ENCODE measurements around the gene PLA2R1. TPM values are rescaled to one million over a fixed set of nuclear protein-coding genes. Genes with fewer than 3 reads are reported as not detected.
"Not testable (repeated sequence)": the region's sequence is repeated elsewhere in the genome, so short reads cannot be mapped to it uniquely, and the experiment has no call there.

The PLA2R1 gene
- polyA plus RNA-seq, 1 donor: 1.4 TPM

DNA sequence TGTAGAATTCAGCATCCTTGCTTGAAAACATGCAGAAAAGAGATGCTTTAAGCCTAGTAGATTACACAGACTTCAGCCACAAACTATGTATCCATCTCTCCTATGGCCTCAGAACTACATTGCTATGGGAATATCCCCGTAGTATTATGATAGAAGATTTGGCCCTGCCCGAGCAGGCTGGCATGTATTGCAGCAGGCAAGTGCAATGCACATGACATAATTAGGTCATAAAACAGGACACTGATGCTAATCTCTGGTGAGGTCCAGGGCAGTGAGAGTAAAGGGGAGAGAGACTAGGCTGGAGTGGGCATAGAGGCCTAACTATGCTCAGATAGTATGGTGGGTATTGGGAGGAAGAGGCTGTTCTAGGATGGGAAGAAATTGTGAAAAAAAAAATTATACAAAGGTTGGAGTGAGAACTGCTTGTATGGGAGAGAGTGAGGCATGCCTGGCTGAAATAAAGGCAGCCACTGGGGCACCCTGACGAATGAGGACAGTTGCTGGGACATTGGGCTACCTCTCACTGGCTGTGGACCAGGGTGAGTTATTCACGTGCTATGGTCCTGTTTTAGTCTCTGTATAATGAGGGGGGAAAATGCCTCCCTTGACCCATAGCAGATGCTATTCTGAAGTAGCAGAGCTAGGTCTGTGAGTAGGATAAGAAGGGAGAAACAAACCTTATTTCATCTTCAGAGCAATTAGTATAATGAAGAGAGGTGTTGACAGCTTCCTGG, 1.6 kb upstream of the PLA2R1 start:
- DNase-seq: no peak

DNA sequence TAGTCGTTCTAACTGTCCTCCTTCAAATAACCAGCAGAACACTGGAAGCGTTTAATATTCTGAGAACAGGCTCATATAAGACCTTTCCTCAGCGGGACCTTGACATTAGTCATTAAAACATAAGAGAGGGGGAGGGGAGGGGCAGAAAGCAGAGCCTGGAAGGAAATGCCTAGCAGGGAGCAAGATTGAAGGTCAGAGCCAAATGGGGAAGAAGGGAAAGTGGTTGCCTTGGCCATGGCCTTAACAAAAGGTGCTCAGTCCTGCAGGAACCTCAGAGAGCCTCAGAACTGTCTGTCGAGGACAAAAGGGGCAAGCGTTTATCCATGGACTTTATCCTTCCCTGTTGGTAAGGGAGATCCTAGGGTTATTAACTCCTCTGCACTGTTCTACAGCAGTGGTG, 856 bp upstream of the PLA2R1 start:
- DNase-seq: no peak

GRCh38 chr2:160061944-160062291, 497 bp downstream of the PLA2R1 start:
- no peak for DNase-seq

DNA sequence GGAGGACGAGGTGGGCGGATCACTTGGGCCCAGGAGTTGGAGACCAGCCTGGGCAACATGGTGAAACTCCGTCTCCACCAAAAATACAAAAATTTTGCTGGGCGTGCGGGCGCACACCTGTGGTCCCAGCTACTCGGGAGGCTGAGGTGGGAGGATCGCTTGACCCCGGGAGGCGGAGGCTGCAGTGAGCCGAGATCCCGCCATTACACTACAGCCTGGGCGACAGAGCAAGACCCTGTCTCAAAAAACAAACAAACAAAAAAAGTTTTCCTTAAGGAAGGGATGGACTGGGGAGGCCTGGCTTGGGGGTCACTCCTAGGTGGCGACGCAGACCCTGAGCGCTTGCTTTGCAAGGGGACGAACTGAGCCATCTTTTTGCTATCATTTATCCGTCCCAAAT, 882 bp downstream of the PLA2R1 start:
- no peak for DNase-seq

- no peak for DNase-seq
Measured at GRCh38 chr2:160060297-160060696, 2.1 kb downstream of the PLA2R1 start.

- DNase-seq: no peak
Measured at GRCh38 chr2:160057356-160057755, 5.1 kb downstream of the PLA2R1 start.

GRCh38 chr2:160055726-160056108, 6.7 kb downstream of the PLA2R1 start:
- DNase-seq: no peak

DNA sequence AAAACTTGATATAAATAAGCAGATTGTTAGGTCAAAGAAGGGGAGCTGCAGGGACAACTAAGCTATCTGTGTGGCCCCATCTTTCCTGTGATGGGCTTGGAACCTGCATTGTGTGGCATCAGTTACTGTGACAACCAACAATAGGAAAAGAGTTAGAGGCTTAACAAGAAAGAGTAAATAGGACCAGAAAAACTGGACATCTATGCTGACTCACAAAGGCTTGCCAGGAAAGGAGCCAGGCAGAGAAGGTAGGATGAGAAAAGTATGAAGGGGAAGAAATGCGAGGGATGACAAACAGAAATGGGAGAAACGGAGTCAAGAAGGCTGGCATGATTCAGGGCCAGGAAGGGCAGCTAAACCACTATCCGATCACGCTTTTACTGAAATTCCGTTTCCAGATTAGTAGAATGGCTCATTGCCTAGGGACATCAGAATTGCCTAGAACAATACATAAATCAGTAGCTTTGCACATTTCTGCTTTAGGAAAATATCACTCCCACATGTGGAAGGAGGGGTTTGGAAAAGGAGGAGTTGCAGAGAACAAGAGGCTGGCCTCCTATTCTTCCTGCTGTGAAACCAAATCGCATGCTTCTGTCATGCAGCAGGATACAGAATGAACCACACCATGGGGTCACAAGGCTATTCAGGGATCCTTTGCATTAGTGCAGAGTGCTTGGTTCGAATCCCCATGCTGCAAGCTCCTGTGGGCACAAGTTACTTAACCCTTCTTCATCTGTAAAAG, 7.3 kb downstream of the PLA2R1 start:
- DNase-seq: peak; percentile 31

DNA sequence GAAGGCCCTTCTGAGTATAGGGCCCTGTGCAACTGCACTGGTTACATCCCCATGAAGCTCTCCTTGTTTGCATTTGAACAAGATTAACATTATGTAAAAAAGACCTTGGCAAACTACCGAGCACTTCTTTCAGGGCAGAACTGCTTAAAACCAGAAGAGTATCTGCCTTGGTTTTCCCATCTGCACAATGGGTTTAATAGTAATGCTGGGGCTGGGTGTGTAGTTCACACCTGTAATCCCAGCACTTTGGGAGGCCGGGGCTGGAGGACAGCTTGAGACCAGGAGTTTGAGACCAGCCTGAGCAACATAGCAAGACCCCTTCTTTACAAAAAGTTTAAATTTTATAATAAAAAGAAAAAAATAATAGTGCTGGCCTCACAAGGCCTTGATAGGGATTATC, 8.5 kb downstream of the PLA2R1 start:
- no peak for DNase-seq

DNA sequence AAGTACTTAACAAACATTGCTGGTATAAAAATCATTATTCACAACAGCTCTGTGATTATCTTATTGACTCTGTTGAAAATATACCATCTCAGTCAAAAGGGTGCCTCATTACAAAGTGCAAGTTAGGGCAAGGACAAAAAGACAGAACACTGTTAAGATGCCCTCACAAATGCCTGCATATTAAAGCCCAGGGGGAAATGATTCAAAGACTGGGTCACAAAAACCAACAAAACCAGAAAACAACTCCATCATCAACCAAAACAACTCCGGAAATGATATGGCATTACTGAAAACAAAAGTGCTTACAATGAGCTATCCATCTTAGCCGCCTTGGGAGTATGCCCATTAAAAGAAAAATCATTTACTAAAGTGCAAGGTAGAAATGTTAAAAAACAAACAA, 9.9 kb downstream of the PLA2R1 start:
- DNase-seq: no peak

DNA sequence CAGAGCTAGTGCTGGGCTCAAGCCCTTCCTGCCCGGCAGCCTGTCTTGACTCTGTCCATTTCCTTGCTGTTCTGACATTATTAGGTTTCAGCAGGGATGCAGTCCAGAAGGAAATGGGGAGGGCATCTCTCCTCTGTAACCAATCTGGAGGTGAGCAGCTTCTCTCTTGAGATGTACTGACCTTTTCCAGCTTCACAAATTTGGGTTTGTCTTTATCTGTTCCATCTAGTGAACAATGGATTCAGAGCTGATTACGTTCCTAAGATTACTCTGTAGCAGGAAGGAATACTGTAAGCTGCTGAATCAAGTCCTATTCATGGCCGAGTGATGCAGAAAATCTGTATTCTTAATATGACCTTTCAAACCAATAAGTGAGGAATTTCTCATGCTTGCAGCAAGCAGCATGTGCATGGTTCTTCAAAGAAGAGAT, 11.0 kb downstream of the PLA2R1 start:
- no peak for DNase-seq

- no peak for DNase-seq
Measured at GRCh38 chr2:160050147-160050546, 12.3 kb downstream of the PLA2R1 start.

GRCh38 chr2:160045703-160046210, 16.7 kb downstream of the PLA2R1 start:
- DNase-seq: no peak

- no peak for DNase-seq
Measured at GRCh38 chr2:160044728-160045127, 17.7 kb downstream of the PLA2R1 start.

DNA sequence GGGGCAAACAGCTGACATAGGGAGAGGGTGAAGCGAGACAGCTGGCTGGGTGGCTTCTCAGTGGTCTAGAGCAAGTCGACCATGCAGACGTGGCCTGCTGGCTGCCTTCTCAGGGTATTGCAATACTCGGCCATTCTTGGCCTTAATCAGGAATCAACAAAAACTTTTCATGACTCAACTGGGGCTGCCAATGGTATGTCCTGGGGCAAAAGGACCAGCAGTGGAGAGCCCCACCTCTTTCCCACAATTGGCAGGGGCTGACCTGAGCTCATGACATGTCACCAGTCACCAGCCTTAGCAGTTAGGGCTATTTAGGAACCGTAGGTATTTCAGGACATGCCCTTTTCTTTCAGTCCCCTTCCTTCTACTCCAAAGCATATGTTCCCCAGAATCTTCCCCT, 19.1 kb downstream of the PLA2R1 start:
- no peak for DNase-seq

GRCh38 chr2:160042054-160042453, 20.4 kb downstream of the PLA2R1 start:
- DNase-seq: no peak

GRCh38 chr2:160041091-160041490, 21.3 kb downstream of the PLA2R1 start:
- DNase-seq: no peak

DNA sequence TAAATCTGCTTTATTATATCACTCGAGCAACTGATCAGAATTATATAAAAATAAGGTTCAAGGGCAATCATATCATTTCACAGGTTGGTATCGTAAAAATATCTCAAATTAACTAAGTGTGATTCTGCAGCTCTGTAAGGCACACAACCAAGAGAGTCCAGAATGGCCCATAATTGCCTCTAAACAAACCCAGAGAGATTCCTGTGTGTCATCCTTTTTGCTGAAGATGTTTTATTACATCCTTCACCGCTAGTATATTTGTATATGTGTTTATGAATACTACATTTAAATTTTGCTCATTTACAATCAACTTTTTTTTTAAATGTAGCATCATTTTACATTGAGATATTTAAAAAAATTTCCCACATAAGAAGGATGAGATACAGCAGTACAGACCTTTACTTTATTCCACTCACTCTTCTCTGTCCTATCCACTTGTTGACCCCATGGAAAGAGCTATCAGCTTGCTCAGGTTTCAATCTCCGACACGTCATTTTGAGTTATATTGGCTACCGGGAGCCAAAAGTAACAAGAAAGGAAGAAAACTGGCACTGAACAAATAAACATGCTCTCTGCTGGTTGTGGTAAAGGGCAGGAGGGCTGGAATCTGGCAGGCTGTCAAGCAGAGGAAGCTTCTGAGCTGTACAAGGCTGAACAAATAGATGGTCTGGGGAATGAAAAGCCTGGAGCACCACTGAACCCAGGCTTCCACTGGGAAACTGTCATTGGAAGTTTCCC, 23.1 kb downstream of the PLA2R1 start:
- no peak for DNase-seq

GRCh38 chr2:160038662-160039061, 23.8 kb downstream of the PLA2R1 start:
- DNase-seq: not testable (repeated sequence)

DNA sequence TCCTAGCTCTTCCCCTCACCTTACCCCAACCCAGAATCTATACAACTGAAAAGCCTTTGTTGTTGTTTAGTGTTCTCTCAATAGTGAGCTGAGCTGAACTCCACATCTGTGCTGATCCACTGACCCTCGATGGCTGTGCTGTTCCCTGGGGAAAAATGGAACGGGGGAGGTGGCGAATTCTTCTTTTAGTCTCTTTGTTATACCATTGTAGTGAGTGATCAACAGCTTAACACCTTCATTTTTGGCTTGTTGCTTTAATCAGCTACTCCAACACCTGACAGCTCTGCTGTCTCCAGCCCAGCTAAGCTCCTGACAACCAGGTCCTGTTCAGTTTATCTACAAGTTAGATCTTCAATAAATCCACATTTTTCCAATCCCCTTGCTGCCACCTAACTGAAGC, 25.7 kb downstream of the PLA2R1 start:
- DNase-seq: no peak

GRCh38 chr2:160035125-160035524, 27.3 kb downstream of the PLA2R1 start:
- DNase-seq: no peak

- DNase-seq: no peak
Measured at GRCh38 chr2:160034396-160034795, 28.0 kb downstream of the PLA2R1 start.

DNA sequence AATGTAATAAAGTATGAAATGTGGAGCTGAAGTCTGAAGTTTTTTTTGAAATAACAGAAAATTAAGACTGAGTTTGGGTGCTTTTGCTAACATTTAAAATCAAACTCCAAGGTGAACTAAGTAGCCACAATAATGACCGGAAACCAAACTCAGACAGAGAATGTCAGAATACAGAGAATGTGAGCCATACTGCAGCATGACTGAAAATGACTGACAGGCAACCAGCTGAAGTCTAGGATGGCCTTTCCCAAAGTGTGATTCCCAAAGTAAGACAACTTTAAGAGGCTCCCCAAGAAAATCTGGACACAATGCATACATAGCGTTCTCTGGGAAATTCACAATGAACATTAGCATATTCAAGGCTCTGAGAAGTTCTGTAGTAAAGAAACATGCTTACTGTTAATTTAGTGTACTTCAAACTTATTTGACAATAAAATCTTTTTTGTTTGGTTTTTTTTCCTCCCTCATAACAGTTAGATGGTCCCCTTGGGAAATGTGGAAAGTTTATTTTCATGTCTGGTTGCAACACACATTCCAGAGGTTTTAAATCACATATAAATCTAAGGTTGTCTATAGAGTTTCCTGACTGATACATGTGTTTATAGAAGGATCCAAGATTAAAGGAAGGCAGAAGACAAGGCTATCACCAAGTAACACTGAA, 28.6 kb downstream of the PLA2R1 start:
- no peak for DNase-seq
